ENCODE measurements around the gene SDHAF1.

The SDHAF1 gene

GRCh38 chr19:36008336-36008978 lies 13.5 kb downstream of the SDHAF1 start, which contains the start of gene SYNE4:
Gene SYNE4, minus strand, starts transcription at chr19:36008813. Its CDS starts 132 bp downstream, at chr19:36008681.
- Histone ChIP-seq H3K36me3 (ENCODE audit: control insufficient read depth, insufficient read depth, low read length) (no peaks in the 10 kb centered on the region), H3K9me3 (ENCODE audit: control insufficient read depth, insufficient read depth, low read length) (no peaks in the 10 kb centered on the region), H3K4me1 (ENCODE audit: control insufficient read depth, insufficient read depth, low read length) (peaks cover 4% of the 10 kb centered on the region; the same call in 1 of the 2 replicates), H3K27ac (ENCODE audit: low read depth, low read length) (peak within 1 kb of the TSS; percentile 37), H3K4me3 (ENCODE audit: low read depth, low read length) (peak within 1 kb of the TSS; percentile 60), H3K27me3 (ENCODE audit: control insufficient read depth, insufficient read depth, low read length) (no peaks in the 10 kb centered on the region), H3K9ac (ENCODE audit: low read depth, low read length) (peak within 1 kb of the TSS; percentile 47; the same call in 1 of the 2 replicates)

DNA sequence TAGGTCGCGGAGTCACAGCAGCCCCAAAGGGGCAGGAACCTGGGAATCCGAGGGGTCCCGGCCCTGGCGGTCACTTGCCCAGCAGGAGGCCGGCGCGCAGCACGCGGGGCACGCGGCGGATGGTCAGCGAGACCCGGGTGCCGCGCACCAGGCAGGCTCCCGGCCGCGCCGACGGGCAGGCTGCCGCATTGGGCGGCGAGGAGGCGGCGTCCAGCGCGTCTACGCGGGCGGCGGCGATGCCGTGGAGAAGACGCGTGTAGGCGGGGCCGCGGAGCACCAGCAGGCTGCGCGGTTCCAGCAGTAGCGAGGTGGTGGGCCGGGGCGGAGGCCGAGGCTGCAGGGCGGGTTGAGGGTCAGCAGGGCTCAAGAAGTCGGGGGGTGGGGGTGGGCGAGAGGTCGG lies 14.2 kb downstream of the SDHAF1 start:
- H3K36me3 ChIP-seq (ENCODE audit: control insufficient read depth, insufficient read depth, low read length) = no peaks in the 10 kb centered on the region
- no peaks in the 10 kb centered on the region for H3K9me3 ChIP-seq (ENCODE audit: control insufficient read depth, insufficient read depth, low read length)
- no peaks in the 10 kb centered on the region for H3K27me3 ChIP-seq (ENCODE audit: control insufficient read depth, insufficient read depth, low read length)
- H3K9ac ChIP-seq (ENCODE audit: low read depth, low read length) = no peak overlapping the region
- H3K27ac ChIP-seq (ENCODE audit: low read depth, low read length) = no peak overlapping the region
- H3K4me1 ChIP-seq (ENCODE audit: control insufficient read depth, insufficient read depth, low read length) = peaks cover 5% of the 10 kb centered on the region; the same call in 1 of the 2 replicates
- H3K4me3 ChIP-seq (ENCODE audit: low read depth, low read length) = peak overlapping the region; percentile 60

- Histone ChIP-seq H3K27me3 (ENCODE audit: control insufficient read depth, insufficient read depth, low read length) (no peaks in the 10 kb centered on the region), H3K4me3 (ENCODE audit: low read depth, low read length) (peak overlapping the region; percentile 60; the same call in 1 of the 2 replicates), H3K9me3 (ENCODE audit: control insufficient read depth, insufficient read depth, low read length) (no peaks in the 10 kb centered on the region), H3K36me3 (ENCODE audit: control insufficient read depth, insufficient read depth, low read length) (no peaks in the 10 kb centered on the region), H3K9ac (ENCODE audit: low read depth, low read length) (no peak overlapping the region), H3K27ac (ENCODE audit: low read depth, low read length) (no peak overlapping the region), H3K4me1 (ENCODE audit: control insufficient read depth, insufficient read depth, low read length) (peaks cover 5% of the 10 kb centered on the region; the same call in 1 of the 2 replicates)
Observed at GRCh38 chr19:36009633-36010379, 14.8 kb downstream of the SDHAF1 start.

DNA sequence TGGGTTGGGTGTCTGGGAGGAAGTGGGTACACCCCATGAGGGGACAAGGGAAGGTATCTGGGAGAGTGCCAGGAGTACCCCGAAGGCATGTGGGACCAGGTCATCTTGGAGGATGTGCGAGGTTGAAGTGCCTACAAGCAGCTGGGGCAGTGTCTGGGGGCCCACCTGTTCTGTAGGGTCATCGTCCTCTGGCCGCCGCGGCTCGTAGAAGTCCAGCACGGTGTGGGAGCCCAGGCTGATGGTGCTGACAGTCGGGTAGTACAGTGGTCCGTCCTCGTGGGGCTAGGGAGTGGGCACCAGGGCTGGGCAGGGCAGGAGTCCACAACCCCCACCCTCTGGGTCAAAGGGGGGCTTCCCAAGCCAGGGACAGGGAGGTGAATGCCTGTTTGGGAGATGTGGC lies 15.4 kb downstream of the SDHAF1 start:
- Histone ChIP-seq H3K36me3 (ENCODE audit: control insufficient read depth, insufficient read depth, low read length) (no peaks in the 10 kb centered on the region), H3K27ac (ENCODE audit: low read depth, low read length) (no peak overlapping the region), H3K4me3 (ENCODE audit: low read depth, low read length) (no peak overlapping the region), H3K9ac (ENCODE audit: low read depth, low read length) (no peak overlapping the region), H3K27me3 (ENCODE audit: control insufficient read depth, insufficient read depth, low read length) (no peaks in the 10 kb centered on the region), H3K4me1 (ENCODE audit: control insufficient read depth, insufficient read depth, low read length) (peaks cover 5% of the 10 kb centered on the region; the same call in 1 of the 2 replicates), H3K9me3 (ENCODE audit: control insufficient read depth, insufficient read depth, low read length) (no peaks in the 10 kb centered on the region)

GRCh38 chr19:36013280-36014011 lies 18.5 kb downstream of the SDHAF1 start:
- H3K36me3 ChIP-seq (ENCODE audit: control insufficient read depth, insufficient read depth, low read length) = peaks cover 19% of the 10 kb centered on the region
- peak overlapping the region; percentile 83 for H3K4me3 ChIP-seq (ENCODE audit: low read depth, low read length)
- H3K9ac ChIP-seq (ENCODE audit: low read depth, low read length) = peak overlapping the region; percentile 49; the same call in 1 of the 2 replicates
- H3K9me3 ChIP-seq (ENCODE audit: control insufficient read depth, insufficient read depth, low read length) = no peaks in the 10 kb centered on the region
- no peak overlapping the region for H3K27ac ChIP-seq (ENCODE audit: low read depth, low read length)
- H3K27me3 ChIP-seq (ENCODE audit: control insufficient read depth, insufficient read depth, low read length) = no peaks in the 10 kb centered on the region
- H3K4me1 ChIP-seq (ENCODE audit: control insufficient read depth, insufficient read depth, low read length) = 0 out of 2 replicates have a peak, but pooled peaks cover 5% of the 10 kb centered on the region

GRCh38 chr19:36014012-36014924 lies 19.3 kb downstream of the SDHAF1 start, which contains the start of gene ALKBH6:
Gene ALKBH6, minus strand, starts transcription at chr19:36014213. Its CDS starts 816 bp downstream, at chr19:36013397.
- Histone ChIP-seq H3K4me1 (ENCODE audit: control insufficient read depth, insufficient read depth, low read length) (0 out of 2 replicates have a peak, but pooled peaks cover 5% of the 10 kb centered on the region), H3K9ac (ENCODE audit: low read depth, low read length) (peak within 1 kb of the TSS; percentile 49; the same call in 1 of the 2 replicates), H3K27me3 (ENCODE audit: control insufficient read depth, insufficient read depth, low read length) (no peaks in the 10 kb centered on the region), H3K9me3 (ENCODE audit: control insufficient read depth, insufficient read depth, low read length) (no peaks in the 10 kb centered on the region), H3K4me3 (ENCODE audit: low read depth, low read length) (peak within 1 kb of the TSS; percentile 83), H3K36me3 (ENCODE audit: control insufficient read depth, insufficient read depth, low read length) (peaks cover 22% of the 10 kb centered on the region), H3K27ac (ENCODE audit: low read depth, low read length) (no peak within 1 kb of the TSS)

DNA sequence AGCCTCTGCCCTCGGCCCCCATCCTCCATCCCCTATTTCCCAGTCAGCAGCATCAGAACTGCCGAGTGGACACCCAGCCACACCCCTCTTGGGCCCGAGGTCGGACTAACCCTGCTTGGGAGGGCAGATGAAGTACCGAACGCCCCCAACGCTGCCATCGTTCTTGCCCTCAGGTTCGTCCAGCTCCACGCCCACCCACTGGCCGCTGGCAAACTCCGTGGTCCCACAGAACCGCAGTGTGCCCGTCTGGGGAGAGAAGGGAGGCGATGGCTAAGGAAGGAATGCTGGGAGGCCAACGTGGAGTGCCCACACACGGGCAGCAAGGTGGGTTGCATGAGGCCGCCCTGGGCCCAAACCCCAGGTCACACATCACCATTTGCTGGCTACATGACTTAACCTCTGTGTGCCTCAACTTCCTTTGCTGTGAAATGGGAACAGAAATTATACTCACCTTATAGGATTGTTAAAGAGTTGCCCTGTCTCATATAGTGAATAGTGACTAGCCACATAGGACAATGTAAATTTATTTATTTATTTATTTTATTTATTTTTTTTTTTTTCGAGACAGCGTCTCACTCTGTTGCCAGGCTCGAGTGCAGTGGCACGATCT lies 24.2 kb downstream of the SDHAF1 start:
- Histone ChIP-seq H3K36me3 (ENCODE audit: control insufficient read depth, insufficient read depth, low read length) (peaks cover 48% of the 10 kb centered on the region), H3K27ac (ENCODE audit: low read depth, low read length) (no peak overlapping the region), H3K4me3 (ENCODE audit: low read depth, low read length) (no peak overlapping the region), H3K9ac (ENCODE audit: low read depth, low read length) (no peak overlapping the region), H3K27me3 (ENCODE audit: control insufficient read depth, insufficient read depth, low read length) (no peaks in the 10 kb centered on the region), H3K4me1 (ENCODE audit: control insufficient read depth, insufficient read depth, low read length) (no peaks in the 10 kb centered on the region), H3K9me3 (ENCODE audit: control insufficient read depth, insufficient read depth, low read length) (no peaks in the 10 kb centered on the region)

- Histone ChIP-seq H3K27me3 (ENCODE audit: control insufficient read depth, insufficient read depth, low read length) (no peaks in the 10 kb centered on the region), H3K9ac (ENCODE audit: low read depth, low read length) (no peak overlapping the region), H3K4me3 (ENCODE audit: low read depth, low read length) (no peak overlapping the region), H3K9me3 (ENCODE audit: control insufficient read depth, insufficient read depth, low read length) (no peaks in the 10 kb centered on the region), H3K36me3 (ENCODE audit: control insufficient read depth, insufficient read depth, low read length) (peaks cover 44% of the 10 kb centered on the region), H3K27ac (ENCODE audit: low read depth, low read length) (no peak overlapping the region), H3K4me1 (ENCODE audit: control insufficient read depth, insufficient read depth, low read length) (no peaks in the 10 kb centered on the region)
Observed at GRCh38 chr19:36023432-36023831, 28.4 kb downstream of the SDHAF1 start.

DNA sequence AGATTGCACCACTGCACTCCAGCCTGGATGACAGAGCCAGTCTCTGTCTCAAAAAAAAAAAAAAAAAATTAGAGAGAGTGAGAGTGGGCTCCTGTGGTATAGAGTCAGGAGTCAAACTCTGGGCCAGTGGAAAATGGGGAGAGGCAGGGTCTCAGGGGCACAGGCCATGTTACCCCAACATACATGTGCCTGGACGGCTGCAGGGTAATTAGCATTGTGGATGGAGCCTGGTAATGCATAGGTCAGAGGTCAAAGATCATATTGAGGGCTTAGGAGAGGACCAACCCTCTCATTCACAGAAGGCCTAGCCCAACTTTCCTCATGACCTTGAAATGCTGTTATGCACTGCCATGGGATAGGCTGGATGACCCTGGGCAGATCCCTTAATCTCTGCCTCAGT lies 30.6 kb downstream of the SDHAF1 start:
- no peak overlapping the region for H3K27ac ChIP-seq (ENCODE audit: low read depth, low read length)
- peaks cover 38% of the 10 kb centered on the region for H3K36me3 ChIP-seq (ENCODE audit: control insufficient read depth, insufficient read depth, low read length)
- H3K4me3 ChIP-seq (ENCODE audit: low read depth, low read length) = no peak overlapping the region
- no peaks in the 10 kb centered on the region for H3K27me3 ChIP-seq (ENCODE audit: control insufficient read depth, insufficient read depth, low read length)
- H3K9ac ChIP-seq (ENCODE audit: low read depth, low read length) = no peak overlapping the region
- H3K9me3 ChIP-seq (ENCODE audit: control insufficient read depth, insufficient read depth, low read length) = no peaks in the 10 kb centered on the region
- H3K4me1 ChIP-seq (ENCODE audit: control insufficient read depth, insufficient read depth, low read length) = no peaks in the 10 kb centered on the region
